ENCODE measurements around the gene RPN1.

RPN1 gene

DNA sequence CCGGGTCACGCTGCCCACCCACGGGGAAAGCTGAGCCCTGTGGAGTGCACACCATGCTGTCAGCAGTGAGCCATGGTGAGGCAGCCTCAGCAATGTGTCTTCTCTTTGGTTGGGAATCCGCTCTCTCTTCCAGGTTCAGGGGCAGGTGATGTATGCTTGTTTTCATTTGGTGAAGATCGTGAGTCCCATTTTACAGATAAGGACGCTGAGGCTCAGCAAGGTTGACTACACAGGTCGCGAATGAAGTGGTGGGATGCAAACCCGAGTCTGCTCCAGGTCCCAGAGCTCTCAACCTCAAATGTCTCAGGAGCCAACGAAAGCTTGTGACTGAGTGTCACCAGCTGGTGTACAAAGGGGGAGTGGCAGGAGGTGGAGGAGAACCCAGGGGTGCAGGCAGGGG lies 74.3 kb downstream of the RPN1 start:
- no peak for DNase-seq

DNA sequence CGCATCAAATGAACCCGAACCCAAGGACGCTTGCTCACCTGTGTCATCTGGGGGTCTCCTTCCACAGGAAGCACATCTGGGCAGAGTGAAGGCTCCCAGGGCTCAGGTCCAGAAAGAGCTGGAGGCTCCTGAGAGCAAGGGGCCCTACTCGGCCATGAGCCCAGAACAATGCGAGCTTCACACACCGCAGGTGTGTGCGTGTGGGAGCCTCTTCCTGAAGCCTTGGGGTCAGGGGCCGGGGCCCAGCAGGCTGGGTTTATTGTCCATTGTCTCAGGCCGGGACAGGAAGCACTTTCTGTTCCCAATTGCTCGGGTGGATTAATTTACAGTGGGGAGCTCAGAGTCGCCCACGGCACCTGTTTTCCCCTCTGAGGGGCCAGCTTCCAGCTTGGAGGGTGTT lies 74.8 kb downstream of the RPN1 start:
- no peak for DNase-seq

DNA sequence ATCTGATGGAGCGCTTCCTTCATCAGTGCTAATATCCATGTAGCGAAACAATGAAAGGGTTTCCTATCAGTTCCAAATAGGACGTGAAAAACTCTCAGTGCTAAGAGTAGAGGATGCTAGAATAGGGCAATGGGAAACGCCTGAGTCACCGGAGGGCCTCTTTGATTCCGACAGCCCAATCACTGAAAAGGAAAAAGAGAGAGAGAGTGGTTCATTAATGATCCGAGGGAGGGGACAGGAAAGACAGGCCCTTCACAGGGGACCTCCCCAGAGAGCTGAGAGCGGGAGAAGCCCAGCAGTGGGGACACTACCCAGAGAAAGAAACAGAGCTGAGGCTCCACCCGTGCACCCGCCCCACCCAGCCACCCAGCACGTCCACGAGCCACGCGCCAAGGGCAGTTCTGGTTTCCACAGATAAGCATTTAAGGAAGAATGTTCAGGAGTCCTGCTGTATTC lies 76.9 kb downstream of the RPN1 start:
- DNase-seq = no peak

DNA sequence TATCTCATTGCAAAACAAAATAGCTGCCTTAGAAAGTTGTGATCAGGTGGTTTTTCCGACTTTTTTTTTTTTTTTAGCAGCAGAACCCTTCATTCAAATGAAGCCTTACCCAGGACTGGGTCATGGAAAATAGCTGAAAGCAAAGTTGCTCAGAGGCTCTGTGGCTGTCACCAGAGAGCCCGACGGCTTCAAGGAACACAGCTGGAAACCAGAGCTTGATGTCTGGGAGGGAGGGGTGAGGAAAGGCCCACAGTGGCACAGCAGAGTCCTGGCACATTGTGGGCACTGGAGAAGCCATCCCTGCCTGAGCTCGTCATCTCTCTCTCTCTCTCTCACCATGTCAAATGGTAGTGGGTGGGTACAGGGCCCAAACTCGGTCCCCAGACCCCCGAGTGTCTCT lies 77.5 kb downstream of the RPN1 start:
- no peak for DNase-seq

DNA sequence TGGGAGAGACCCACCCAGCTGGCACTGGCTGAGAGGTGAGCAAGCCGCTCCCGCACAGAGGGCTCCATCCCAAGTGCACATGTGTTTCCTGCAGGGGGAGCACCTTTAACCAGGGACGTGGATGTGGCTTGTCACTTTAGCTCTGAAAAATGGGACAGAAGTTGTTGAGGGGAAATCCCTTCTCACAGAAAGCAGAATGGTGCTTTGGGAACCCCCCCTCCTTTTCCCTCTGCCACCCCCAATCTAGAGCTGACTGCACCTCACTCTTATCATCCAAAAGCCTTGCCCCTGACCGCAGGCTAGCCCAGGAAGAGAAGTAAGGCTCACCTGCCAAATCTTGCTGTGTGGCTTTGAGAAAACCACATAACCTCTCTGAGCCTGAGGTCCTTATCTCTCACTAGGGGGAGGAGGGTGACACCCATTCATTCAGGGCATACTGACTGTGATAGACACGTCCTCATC lies 77.9 kb downstream of the RPN1 start:
- no peak for DNase-seq

DNA sequence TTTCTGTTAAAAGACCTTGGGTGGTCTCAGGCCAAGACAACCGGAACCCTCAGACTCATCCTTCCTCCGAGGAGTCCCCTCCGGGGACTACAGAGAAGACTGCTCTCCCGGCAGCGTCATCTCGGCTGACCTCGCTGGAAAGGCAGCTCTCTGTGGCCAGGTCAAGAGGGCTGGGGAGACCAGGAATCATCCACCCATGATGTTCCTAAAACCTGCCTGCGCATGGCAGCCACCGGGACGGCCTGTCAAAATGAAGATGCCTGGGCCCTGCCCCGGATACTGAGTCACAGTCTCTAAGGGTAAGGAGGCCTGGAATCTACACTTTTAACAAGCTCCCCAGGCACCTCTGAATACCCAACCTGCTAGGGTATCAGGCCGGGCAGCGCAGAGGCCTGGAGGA lies 78.6 kb downstream of the RPN1 start:
- no peak for DNase-seq
